Vagina (tissue), 2 donors: ENCODE data around the gene C1D.

ENCODE experiments used
- CTCF ChIP-seq, 3 experiments: fragments of 450-650 bp in 2 of 3; fragments of 200-600 bp in 1 of 3; sonication (generic) in 1 of 3; IDR thresholded peaks; one replicate each; pipeline ENCODE4 v1.5.1; 2017 to 2019; ENCODE audit warnings: antibody characterized with exemption in 3 of 3, mild to moderate bottlenecking in 2 of 3, moderate library complexity in 2 of 3
- POLR2A ChIP-seq, 2 donors: fragments of 450-650 bp; IDR thresholded peaks; one replicate each; pipeline ENCODE4 v1.6.1; 2017; ENCODE audit warnings: antibody characterized with exemption in 2 of 2, mild to moderate bottlenecking in 2 of 2, moderate library complexity in 2 of 2
- POLR2AphosphoS5 ChIP-seq, 2 donors: sonication (generic); formaldehyde crosslinking; IDR thresholded peaks; one replicate each; pipeline ENCODE4 v1.9.0; 2017; ENCODE audit warnings: antibody characterized with exemption in 2 of 2, mild to moderate bottlenecking in 2 of 2, low read depth in 1 of 2; ENCODE audit not compliant: insufficient read depth in 1 of 2

GRCh38 chr2:68031542-68032160, 31.2 kb downstream of the C1D start:
- TF ChIP-seq CTCF (IDR thresholded peaks at IDR 0.05) (peak; percentile 38 to 52 (median 42)), POLR2AphosphoS5 (IDR thresholded peaks at IDR 0.05; ENCODE audit: insufficient read depth in 1 of 2, low read depth in 1 of 2) (peak in 1 of 2 donors; percentile 47), POLR2A (IDR thresholded peaks at IDR 0.05) (no peak)
